WERI-Rb-1 (cell line): ENCODE measurements around the gene PLAAT2.
"Not testable (repeated sequence)": the region's sequence is repeated elsewhere in the genome, so short reads cannot be mapped to it uniquely, and the experiment has no call there.

ENCODE experiments used
- DNase-seq: peaks from one replicate; pipeline ENCODE4 v3.0.0-alpha.2; 2020
- H3K27ac ChIP-seq: fragments of 250-450 bp; sonication (Bioruptor Pico); 2 replicates; pipeline ENCODE4 v1.5.1; 2020; ENCODE audit warnings: mild to moderate bottlenecking, moderate library complexity
- H3K27me3 ChIP-seq: fragments of 250-450 bp; sonication (Bioruptor Pico); 2 replicates; pipeline ENCODE4 v1.5.1; 2021; ENCODE audit warnings: mild to moderate bottlenecking, low read depth, moderate library complexity; ENCODE audit not compliant: insufficient read depth, severe bottlenecking
- H3K36me3 ChIP-seq: fragments of 250-450 bp; sonication (Bioruptor Pico); 2 replicates; pipeline ENCODE4 v1.5.1; 2020; ENCODE audit warnings: mild to moderate bottlenecking, moderate library complexity
- H3K4me3 ChIP-seq: 2 replicates; pipeline ENCODE4 v1.5.1; 2011; ENCODE audit warnings: low read depth, mild to moderate bottlenecking, control low read depth, low read length
- H3K9me3 ChIP-seq: fragments of 250-450 bp; sonication (Bioruptor Pico); 2 replicates; pipeline ENCODE4 v1.5.1; 2021; ENCODE audit warnings: mild to moderate bottlenecking, moderate library complexity; ENCODE audit not compliant: severe bottlenecking
- CTCF ChIP-seq: IDR thresholded peaks from 2 replicates; pipeline ENCODE4 v1.5.1; 2011; ENCODE audit warnings: low read depth, mild to moderate bottlenecking, control low read depth, inconsistent platforms, low read length

PLAAT2 gene

DNA sequence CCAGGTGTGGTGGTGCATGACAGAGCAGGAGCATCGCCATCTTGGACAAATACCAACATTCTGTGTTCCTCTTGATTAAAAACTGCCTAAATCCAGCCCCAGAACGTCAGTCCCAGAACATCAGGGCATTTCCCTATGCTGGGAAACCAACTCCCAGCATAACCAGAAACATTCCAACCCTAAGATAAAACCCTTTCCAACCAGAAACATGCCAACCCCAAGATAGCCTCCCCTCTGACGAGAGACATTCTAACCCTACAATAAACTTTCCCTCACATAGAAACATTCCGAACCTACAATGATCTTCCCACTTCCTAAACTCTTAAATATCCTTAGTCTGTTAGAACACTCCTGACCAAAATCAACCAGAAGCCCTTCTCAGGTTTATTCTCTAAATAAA is 15.0 kb downstream of the PLAAT2 start:
- Histone ChIP-seq H3K4me3 (no peak overlapping the region), H3K36me3 (no peaks in the 10 kb centered on the region), H3K27ac (no peak overlapping the region), H3K27me3 (no peaks in the 10 kb centered on the region), H3K9me3 (no peaks in the 10 kb centered on the region)
- no peak for DNase-seq
- no peak for TF ChIP-seq CTCF

- H3K4me3 ChIP-seq = no peak overlapping the region
- no peaks in the 10 kb centered on the region for H3K27me3 ChIP-seq
- no peak overlapping the region for H3K27ac ChIP-seq
- DNase-seq = no peak
- TF ChIP-seq CTCF = no peak
- no peaks in the 10 kb centered on the region for H3K9me3 ChIP-seq
- H3K36me3 ChIP-seq = no peaks in the 10 kb centered on the region
These were observed 16.1 kb downstream of the PLAAT2 start for GRCh38 chr11:63547061-63547460.

DNA sequence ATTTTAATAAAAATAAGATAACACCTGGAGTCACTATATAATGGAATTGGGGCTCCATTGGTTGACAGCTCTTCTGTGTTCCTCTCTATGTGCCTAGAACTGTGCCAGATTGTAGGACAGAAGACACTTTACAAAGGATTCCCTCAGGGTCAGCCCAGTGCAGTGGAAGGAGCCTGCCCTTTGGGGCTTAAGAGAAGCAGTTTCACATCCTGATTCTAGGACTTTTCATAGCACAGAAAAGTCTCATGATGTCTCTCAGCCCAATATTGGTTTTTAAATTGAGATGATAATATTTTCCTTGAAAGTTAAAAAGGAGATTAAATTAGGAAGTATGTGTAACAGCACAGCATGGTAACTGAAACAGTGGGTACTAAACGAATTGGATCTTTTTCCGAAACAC is 19.5 kb downstream of the PLAAT2 start:
- H3K9me3 ChIP-seq = no peaks in the 10 kb centered on the region
- no peak overlapping the region for H3K27ac ChIP-seq
- no peak overlapping the region for H3K4me3 ChIP-seq
- no peaks in the 10 kb centered on the region for H3K36me3 ChIP-seq
- H3K27me3 ChIP-seq = no peaks in the 10 kb centered on the region
- TF ChIP-seq CTCF = no peak
- DNase-seq = no peak

DNA sequence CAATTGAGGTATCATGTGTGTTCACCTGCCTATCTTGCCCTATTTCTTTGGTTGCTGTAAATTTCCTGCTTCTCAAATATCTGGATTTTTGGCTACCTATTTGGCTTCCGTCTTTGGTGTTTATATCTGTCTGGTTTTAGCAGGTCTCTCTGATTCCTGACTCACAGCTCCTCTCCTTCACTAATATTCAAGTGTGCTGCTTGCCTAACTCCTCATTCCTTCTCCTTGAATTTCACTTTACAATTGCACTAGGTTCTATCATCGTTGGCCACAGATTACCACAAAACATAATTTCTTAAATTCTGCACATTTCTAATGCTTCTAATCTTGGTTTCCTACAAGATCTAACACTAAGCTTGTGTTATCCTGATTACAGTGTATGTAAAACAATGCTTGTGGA is 20.7 kb downstream of the PLAAT2 start:
- not testable (repeated sequence) for H3K36me3 ChIP-seq, DNase-seq, H3K4me3 ChIP-seq, H3K27me3 ChIP-seq, H3K9me3 ChIP-seq, H3K27ac ChIP-seq

DNA sequence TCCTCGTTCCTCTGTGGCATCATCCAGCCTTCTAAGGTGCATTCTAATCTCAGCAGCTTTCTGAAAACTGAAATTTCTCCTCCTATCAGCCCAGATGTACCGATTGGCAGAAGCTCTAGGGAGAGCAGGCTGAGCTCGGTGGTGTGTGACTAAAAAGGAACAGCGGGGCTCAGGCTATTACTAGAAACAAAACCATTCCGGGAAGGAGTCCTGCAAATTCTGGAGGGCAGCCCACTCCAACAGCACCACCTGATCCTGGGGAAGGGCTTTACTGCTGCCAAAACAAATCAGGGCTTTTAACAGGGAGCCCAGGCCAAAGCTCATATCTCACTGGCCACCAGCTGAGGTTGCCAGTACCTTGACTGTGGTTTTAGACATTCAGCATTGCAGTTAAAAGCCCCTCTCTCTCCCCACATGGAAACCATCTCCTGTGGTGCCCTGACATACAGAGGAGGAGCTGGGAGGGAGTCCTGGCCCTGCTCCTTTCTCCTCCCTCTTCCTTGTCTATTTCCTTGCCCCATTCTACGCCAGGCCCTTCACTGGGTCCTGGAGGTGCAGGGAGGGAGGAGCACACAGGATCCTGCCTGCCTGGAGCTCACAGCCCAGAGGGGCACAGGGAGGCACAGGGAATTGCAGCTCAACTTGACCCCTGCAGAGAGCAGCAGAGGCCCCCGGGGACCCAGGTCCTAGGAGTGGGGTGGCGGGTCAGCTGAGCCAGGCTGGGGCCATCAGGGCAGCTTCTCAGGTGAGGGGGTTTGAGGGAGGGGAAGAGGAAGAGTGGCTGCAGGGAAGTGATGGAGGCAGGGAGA is 25.7 kb downstream of the PLAAT2 start:
- no peak for TF ChIP-seq CTCF
- Histone ChIP-seq H3K4me3 (no peak overlapping the region), H3K36me3 (no peaks in the 10 kb centered on the region), H3K27ac (no peak overlapping the region), H3K9me3 (no peaks in the 10 kb centered on the region), H3K27me3 (no peaks in the 10 kb centered on the region)
- DNase-seq = no peak

DNA sequence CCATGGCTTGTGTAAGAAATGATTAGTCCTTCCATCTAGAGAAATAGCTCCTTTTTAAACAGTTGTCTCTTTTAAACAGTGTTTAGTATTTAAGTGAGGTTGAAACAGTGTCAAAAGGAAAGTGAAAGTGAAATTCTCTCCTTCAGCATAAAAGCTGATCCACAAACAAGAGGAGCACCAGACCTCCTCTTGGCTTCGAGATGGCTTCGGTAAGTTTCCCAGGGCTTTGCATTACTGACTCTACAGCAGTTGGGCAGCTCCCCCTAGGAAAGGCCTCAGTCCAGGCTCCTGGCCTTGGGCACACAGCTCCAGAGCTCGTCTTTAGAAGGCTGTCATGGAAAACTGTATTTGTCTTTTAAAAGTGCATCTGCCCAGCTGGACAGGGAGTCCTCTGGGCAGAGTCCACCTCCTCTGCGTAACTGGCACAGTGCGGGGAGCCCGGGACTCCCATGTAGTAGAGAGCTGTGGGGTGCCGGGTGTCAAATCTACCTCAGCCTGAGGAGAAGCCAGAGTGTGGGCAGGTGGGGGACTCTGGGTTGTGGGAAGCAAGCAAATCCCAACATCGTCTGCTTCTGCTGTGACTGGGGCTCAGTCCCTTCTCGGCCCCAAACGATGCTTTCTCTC is 26.4 kb downstream of the PLAAT2 start, which contains the start of gene PLAAT4:
PLAAT4 (plus strand) TSS at position 140 of the 624 bp plus-strand sequence; CDS start at position 201, 61 bp downstream.
- TF ChIP-seq CTCF = no peak
- Histone ChIP-seq H3K4me3 (no peak within 1 kb of the TSS), H3K27me3 (no peaks in the 10 kb centered on the region), H3K36me3 (no peaks in the 10 kb centered on the region), H3K9me3 (no peaks in the 10 kb centered on the region), H3K27ac (no peak within 1 kb of the TSS)
- DNase-seq = no peak
